Vagina (tissue), 2 donors: Measurements from ENCODE around the gene MPV17. TPM values are rescaled to one million over a fixed set of nuclear protein-coding genes. Genes with fewer than 3 reads are reported as not detected.

Experiments
- DNase-seq, 2 donors: peaks; one replicate each; pipeline ENCODE4 v3.0.0-alpha.2; 2017; ENCODE audit errors: extremely low spot score in 2 of 2
- H3K27ac ChIP-seq: fragments of 200-600 bp; sonication (generic); one replicate; pipeline ENCODE4 v1.5.1; 2019
- H3K27me3 ChIP-seq: fragments of 200-600 bp; sonication (generic); one replicate; pipeline ENCODE4 v1.5.1; 2019
- H3K36me3 ChIP-seq, 2 donors: fragments of 200-600 bp; sonication (generic); one replicate each; pipeline ENCODE4 v1.5.1; 2017 to 2019
- H3K4me1 ChIP-seq: fragments of 200-600 bp; sonication (generic); one replicate; pipeline ENCODE4 v1.5.1; 2019
- H3K4me3 ChIP-seq, 2 donors: fragments of 200-600 bp; sonication (generic); 1 replicate in 1 of 2; 2 replicates in 1 of 2; pipeline ENCODE4 v1.5.1; 2016 to 2019
- H3K9me3 ChIP-seq: fragments of 200-600 bp; sonication (generic); one replicate; pipeline ENCODE4 v1.5.1; 2019
- POLR2A ChIP-seq, 2 donors: fragments of 450-650 bp; IDR thresholded peaks; one replicate each; pipeline ENCODE4 v1.6.1; 2017; ENCODE audit warnings: antibody characterized with exemption in 2 of 2, mild to moderate bottlenecking in 2 of 2, moderate library complexity in 2 of 2
- POLR2AphosphoS5 ChIP-seq, 2 donors: sonication (generic); formaldehyde crosslinking; IDR thresholded peaks; one replicate each; pipeline ENCODE4 v1.9.0; 2017; ENCODE audit warnings: antibody characterized with exemption in 2 of 2, mild to moderate bottlenecking in 2 of 2, low read depth in 1 of 2; ENCODE audit not compliant: insufficient read depth in 1 of 2
- intact Hi-C: fragments of 100-400 bp; cut with DNase I; formaldehyde crosslinking; loops from one replicate; pipeline ENCODE4 v1.15.1; 2023
- total RNA-seq: library from RNA; depleted of rRNA; stranded (reverse); fragments of >200 nt; gene quantifications from one replicate; pipeline ENCODE4 v1.2.3, GENCODE V29; 2016
- TF ChIP-seq, protein P1 (sequence below), 3 experiments: fragments of 450-650 bp in 2 of 3; fragments of 200-600 bp in 1 of 3; sonication (generic) in 1 of 3; IDR thresholded peaks; one replicate each; pipeline ENCODE4 v1.5.1; 2017 to 2019; ENCODE audit warnings: antibody characterized with exemption in 3 of 3, mild to moderate bottlenecking in 2 of 3, moderate library complexity in 2 of 3

MPV17 gene
- total RNA-seq, 1 donor from 2014 or later, result 55.7 TPM

DNA sequence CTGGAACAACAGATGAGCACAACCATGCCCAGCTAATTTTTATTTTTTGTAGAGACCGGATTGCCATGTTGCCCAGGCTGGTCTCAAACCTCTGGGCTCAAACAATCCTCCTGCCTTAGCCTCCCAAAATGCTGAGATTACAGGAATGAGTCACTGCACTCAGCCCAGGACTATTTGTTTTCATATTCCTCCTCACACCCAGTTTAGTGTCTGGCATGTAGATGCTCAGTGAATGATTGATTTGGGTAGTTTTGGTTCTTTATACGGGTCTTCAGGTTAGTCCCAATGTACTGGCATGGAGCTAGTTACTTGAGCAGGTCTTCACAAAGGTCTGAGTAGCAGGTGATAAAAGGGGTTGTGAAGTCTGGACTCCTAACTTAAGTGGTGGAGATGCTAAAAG, 41.0 kb upstream of the MPV17 start:
- Histone ChIP-seq H3K9me3 (no peaks in the 10 kb centered on the region), H3K4me3 (no peak overlapping the region), H3K4me1 (peaks cover 8% of the 10 kb centered on the region), H3K27ac (no peak overlapping the region), H3K36me3 (peaks cover 0 to 50% of the 10 kb centered on the region in 2 donors), H3K27me3 (no peaks in the 10 kb centered on the region)
- TF ChIP-seq POLR2A (IDR thresholded peaks at IDR 0.05), result no peak
- TF ChIP-seq, protein P1, sequence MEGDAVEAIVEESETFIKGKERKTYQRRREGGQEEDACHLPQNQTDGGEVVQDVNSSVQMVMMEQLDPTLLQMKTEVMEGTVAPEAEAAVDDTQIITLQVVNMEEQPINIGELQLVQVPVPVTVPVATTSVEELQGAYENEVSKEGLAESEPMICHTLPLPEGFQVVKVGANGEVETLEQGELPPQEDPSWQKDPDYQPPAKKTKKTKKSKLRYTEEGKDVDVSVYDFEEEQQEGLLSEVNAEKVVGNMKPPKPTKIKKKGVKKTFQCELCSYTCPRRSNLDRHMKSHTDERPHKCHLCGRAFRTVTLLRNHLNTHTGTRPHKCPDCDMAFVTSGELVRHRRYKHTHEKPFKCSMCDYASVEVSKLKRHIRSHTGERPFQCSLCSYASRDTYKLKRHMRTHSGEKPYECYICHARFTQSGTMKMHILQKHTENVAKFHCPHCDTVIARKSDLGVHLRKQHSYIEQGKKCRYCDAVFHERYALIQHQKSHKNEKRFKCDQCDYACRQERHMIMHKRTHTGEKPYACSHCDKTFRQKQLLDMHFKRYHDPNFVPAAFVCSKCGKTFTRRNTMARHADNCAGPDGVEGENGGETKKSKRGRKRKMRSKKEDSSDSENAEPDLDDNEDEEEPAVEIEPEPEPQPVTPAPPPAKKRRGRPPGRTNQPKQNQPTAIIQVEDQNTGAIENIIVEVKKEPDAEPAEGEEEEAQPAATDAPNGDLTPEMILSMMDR (IDR thresholded peaks at IDR 0.05), result no peak
- no peak for TF ChIP-seq POLR2AphosphoS5 (IDR thresholded peaks at IDR 0.05; ENCODE audit: insufficient read depth in 1 of 2, low read depth in 1 of 2)
- DNase-seq, result no peak
- intact Hi-C loops, result no loop called here

DNA sequence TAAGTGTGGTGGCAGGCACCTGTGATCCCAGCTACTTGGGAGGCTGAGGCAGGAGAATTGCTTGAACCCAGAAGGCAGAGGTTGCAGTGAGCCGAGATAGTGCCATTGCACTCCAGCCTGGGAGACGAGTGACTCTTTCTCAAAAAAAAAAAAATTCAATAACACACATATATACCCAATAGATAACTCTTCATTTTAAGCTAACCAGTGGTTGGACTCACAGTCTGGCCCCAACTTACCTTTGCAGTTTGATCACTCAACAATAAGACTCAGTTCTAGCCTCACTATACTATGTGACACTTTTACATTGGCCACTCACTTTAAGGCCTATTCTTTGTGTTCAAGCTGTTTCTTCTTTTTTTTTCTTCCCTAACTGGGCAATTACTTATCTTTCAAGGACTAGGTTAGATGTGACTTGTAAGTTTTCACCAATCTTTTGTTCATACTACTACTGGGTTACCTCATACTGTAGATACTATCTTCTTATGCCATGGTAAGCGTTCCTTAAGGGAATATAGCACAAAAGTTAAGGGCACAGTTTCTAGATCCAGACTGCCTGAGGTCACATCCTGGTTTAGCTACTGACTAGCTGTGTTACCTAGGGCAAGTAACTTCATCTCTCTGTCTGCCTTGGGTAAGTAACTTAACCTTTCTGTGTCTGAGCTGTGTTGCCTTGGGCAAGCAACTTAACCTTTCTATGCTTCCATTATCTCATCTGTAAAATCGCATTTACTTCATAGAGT, 40.0 kb upstream of the MPV17 start:
- Histone ChIP-seq H3K36me3 (peaks cover 0 to 42% of the 10 kb centered on the region in 2 donors), H3K9me3 (no peaks in the 10 kb centered on the region), H3K4me3 (no peak overlapping the region), H3K4me1 (peaks cover 8% of the 10 kb centered on the region), H3K27ac (no peak overlapping the region), H3K27me3 (no peaks in the 10 kb centered on the region)
- no peak for DNase-seq
- intact Hi-C loops, result no loop called here
- TF ChIP-seq POLR2AphosphoS5 (IDR thresholded peaks at IDR 0.05; ENCODE audit: insufficient read depth in 1 of 2, low read depth in 1 of 2) (no peak), POLR2A (IDR thresholded peaks at IDR 0.05) (no peak)
- TF ChIP-seq, protein P1 (IDR thresholded peaks at IDR 0.05), result no peak

DNA sequence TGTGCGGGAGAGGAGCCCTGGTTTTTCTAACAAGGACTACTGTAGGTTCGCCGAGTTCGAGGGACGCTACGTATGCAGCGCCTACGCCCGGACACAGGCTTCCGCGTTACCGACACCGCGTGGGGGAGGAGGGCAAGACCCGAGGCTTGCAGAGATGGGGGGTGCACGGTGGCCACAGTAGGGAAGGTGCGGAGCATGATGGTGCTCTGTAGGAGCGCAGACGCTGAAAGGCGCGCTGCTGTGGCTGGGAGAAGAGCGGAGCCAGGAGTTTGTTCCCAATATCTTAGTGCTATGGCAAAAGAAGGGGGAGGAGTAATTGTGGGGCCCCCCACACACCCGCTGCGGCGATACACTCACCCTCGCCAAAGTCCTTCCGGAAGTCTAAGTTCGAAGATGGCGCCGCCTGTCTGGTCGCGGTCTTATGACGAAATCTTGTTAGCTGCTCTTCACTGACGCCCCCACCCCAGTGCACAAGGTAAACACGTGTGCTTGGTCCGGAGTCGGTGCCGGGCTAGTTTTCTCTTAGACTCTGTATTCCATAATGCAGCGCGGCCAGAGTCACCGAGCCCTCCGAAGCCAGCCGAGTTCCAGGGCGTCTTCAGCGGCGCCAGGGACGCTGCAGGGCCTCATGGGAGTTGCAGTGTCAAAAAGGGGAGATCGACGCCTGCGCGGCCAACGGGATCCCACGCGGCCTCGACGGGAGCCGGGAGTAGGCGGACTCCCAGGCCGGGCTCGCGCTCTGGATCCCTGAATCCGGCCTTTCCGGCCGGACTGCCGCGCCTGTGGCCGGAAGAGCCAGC, 33.7 kb upstream of the MPV17 start, which contains the start of gene GTF3C2:
Gene GTF3C2 (minus strand): TSS at position 383 of the 800 bp plus-strand sequence. CDS start 13,210 bp downstream, outside the sequence.
- TF ChIP-seq POLR2A (IDR thresholded peaks at IDR 0.05), result no peak
- TF ChIP-seq POLR2AphosphoS5 (IDR thresholded peaks at IDR 0.05; ENCODE audit: insufficient read depth in 1 of 2, low read depth in 1 of 2), result peak; percentile 93 to 94
- DNase-seq, result peak in 1 of 2 donors; percentile 96
- Histone ChIP-seq H3K27me3 (no peaks in the 10 kb centered on the region), H3K9me3 (no peaks in the 10 kb centered on the region), H3K36me3 (no peaks in the 10 kb centered on the region), H3K4me3 (peak within 1 kb of the TSS; percentile 85 to 94), H3K27ac (peak within 1 kb of the TSS; percentile 82), H3K4me1 (peaks cover 45% of the 10 kb centered on the region)
- intact Hi-C loops, result no loop called here

DNA sequence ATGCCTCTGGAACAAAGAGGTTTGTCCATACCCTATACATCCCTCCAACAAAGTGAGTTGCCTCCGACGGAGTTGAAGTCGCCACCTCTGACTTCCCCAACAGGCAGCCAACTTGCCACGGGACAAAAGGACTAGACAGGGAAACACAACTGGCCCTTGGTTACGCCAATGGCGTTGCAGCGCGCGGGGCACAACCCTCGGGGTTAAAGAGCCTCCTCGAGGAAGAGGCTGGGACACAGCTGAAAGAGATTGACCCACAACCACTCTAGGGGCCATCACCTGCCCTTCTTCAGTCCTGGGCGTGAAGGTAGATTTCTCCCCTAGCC, 33.1 kb upstream of the MPV17 start:
- no peaks in the 10 kb centered on the region for H3K27me3 ChIP-seq
- peak overlapping the region; percentile 85 to 94 for H3K4me3 ChIP-seq
- TF ChIP-seq, protein P1 (IDR thresholded peaks at IDR 0.05), result no peak
- TF ChIP-seq POLR2A (IDR thresholded peaks at IDR 0.05), result no peak
- TF ChIP-seq POLR2AphosphoS5 (IDR thresholded peaks at IDR 0.05; ENCODE audit: insufficient read depth in 1 of 2, low read depth in 1 of 2), result no peak
- H3K36me3 ChIP-seq, result no peaks in the 10 kb centered on the region
- H3K4me1 ChIP-seq, result peaks cover 45% of the 10 kb centered on the region
- intact Hi-C loops, result no loop called here
- no peaks in the 10 kb centered on the region for H3K9me3 ChIP-seq
- no peak for DNase-seq
- H3K27ac ChIP-seq, result peak overlapping the region; percentile 82

DNA sequence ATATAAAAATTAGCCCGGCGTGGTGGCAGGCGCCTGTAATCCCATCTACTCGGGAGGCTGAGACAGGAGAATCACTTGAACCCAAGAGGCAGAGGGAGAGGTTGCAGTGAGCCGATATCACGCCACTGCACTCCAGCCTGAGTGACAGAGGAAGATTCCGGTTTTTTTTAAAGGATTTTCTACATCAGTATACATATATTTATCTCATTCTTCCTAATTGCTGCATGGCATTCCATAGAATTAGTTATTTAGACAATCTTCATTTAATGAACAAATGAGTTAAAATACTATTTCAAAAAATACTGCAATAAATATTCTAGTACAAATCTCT, 31.7 kb upstream of the MPV17 start:
- Histone ChIP-seq H3K4me1 (peaks cover 45% of the 10 kb centered on the region), H3K27ac (no peak overlapping the region), H3K4me3 (no peak overlapping the region), H3K36me3 (no peaks in the 10 kb centered on the region), H3K27me3 (no peaks in the 10 kb centered on the region), H3K9me3 (no peaks in the 10 kb centered on the region)
- intact Hi-C loops, result no loop called here
- DNase-seq, result no peak
- TF ChIP-seq POLR2A (IDR thresholded peaks at IDR 0.05) (no peak), POLR2AphosphoS5 (IDR thresholded peaks at IDR 0.05; ENCODE audit: insufficient read depth in 1 of 2, low read depth in 1 of 2) (no peak)
- TF ChIP-seq, protein P1 (IDR thresholded peaks at IDR 0.05), result no peak
